IMR-90 (cell line): Measurements from ENCODE around the gene ABAT. TPM values are rescaled to one million over a fixed set of nuclear protein-coding genes. Genes with fewer than 3 reads are reported as not detected.

Experiments used
- ATAC-seq: fragments of 200-7000 bp; cut with Tn5 transposase; 2 replicates; pipeline ENCODE4 v1.9.1; 2020; ENCODE audit warnings: low read depth, mild to moderate bottlenecking, moderate library complexity
- BruUV-seq: library from RNA; stranded (reverse); fragments of 400-500 nt; replicated peaks from 2 replicates; lab custom pipeline; 2021; lab: Mats Ljungman, UMichigan
- CTCF ChIA-PET: fragments of 300-600 bp; formaldehyde crosslinking; extraction: SDS; loops from one replicate; lab custom pipeline; 2021; ENCODE audit warnings: antibody characterized with exemption; lab: Yijun Ruan, JAX
- POLR2A ChIA-PET: fragments of 300-600 bp; sonication (Branson Sonifier 250); formaldehyde crosslinking; loops from one replicate; lab custom pipeline; 2022; ENCODE audit warnings: antibody characterized with exemption; ENCODE audit not compliant: unreplicated experiment; lab: Charles Lee
- DNase-seq: peaks from one replicate; pipeline ENCODE4 v3.0.0; 2013
- H2AFZ ChIP-seq: replicated peaks from 2 replicates; pipeline ENCODE3; 2013; ENCODE audit warnings: low read length, mild to moderate bottlenecking; ENCODE audit not compliant: poor library complexity
- H2AK5ac ChIP-seq: 2 replicates; pipeline ENCODE4 v1.6.1; 2013; ENCODE audit warnings: low read depth, low read length, inconsistent platforms
- H2AK9ac ChIP-seq: replicated peaks from 2 replicates; pipeline ENCODE3; 2013; ENCODE audit warnings: mild to moderate bottlenecking, low read depth, low read length, moderate library complexity; ENCODE audit not compliant: poor library complexity
- H2BK120ac ChIP-seq: 2 replicates; pipeline ENCODE4 v1.6.1; 2013; ENCODE audit warnings: low read depth, low read length, inconsistent platforms
- H2BK15ac ChIP-seq: 3 replicates; pipeline ENCODE4 v1.6.1; 2013; ENCODE audit warnings: low read depth, low read length, inconsistent platforms
- H2BK20ac ChIP-seq: 2 replicates; pipeline ENCODE4 v1.6.1; 2013; ENCODE audit warnings: low read depth, mild to moderate bottlenecking, inconsistent platforms, low read length, moderate library complexity
- H2BK5ac ChIP-seq: 2 replicates; pipeline ENCODE4 v1.6.1; 2013; ENCODE audit warnings: mild to moderate bottlenecking, low read depth, low read length, inconsistent platforms; ENCODE audit not compliant: poor library complexity, severe bottlenecking
- H3K14ac ChIP-seq: replicated peaks from 2 replicates; pipeline ENCODE4 v1.6.1; 2013; ENCODE audit warnings: low read depth, low read length, inconsistent platforms
- H3K18ac ChIP-seq: 2 replicates; pipeline ENCODE4 v1.6.1; 2013; ENCODE audit warnings: low read depth, low read length, control low read depth
- H3K23ac ChIP-seq: 2 replicates; pipeline ENCODE4 v1.6.1; 2013; ENCODE audit warnings: low read depth, low read length, inconsistent platforms
- H3K27ac ChIP-seq: 2 replicates; pipeline ENCODE4 v1.5.1; 2013; ENCODE audit warnings: mild to moderate bottlenecking, control low read depth, low read length; ENCODE audit not compliant: insufficient read depth
- H3K27me3 ChIP-seq: 2 replicates; pipeline ENCODE4 v1.6.1; 2013; ENCODE audit warnings: low read length; ENCODE audit not compliant: control insufficient read depth, insufficient read depth
- H3K36me3 ChIP-seq: 2 replicates; pipeline ENCODE4 v1.6.1; 2013; ENCODE audit warnings: low read length, mixed read lengths; ENCODE audit not compliant: control insufficient read depth, insufficient read depth
- H3K4ac ChIP-seq: 2 replicates; pipeline ENCODE4 v1.6.1; 2013; ENCODE audit warnings: low read depth, low read length, inconsistent platforms
- H3K4me1 ChIP-seq: 2 replicates; pipeline ENCODE4 v1.6.1; 2013; ENCODE audit warnings: low read length, mixed read lengths; ENCODE audit not compliant: control insufficient read depth, insufficient read depth
- H3K4me2 ChIP-seq: 2 replicates; pipeline ENCODE4 v1.6.1; 2013; ENCODE audit warnings: low read depth, mild to moderate bottlenecking, control low read depth, low read length, moderate library complexity
- H3K4me3 ChIP-seq: 2 replicates; pipeline ENCODE4 v1.5.1; 2013; ENCODE audit warnings: low read depth, mild to moderate bottlenecking, control low read depth, low read length, moderate library complexity; ENCODE audit not compliant: insufficient read depth
- H3K56ac ChIP-seq: 2 replicates; pipeline ENCODE4 v1.6.1; 2013; ENCODE audit warnings: low read length, inconsistent platforms; ENCODE audit not compliant: insufficient read depth; ENCODE audit errors: extremely low read depth
- H3K79me1 ChIP-seq, 2 experiments: 2 replicates each; pipeline ENCODE4 v1.6.1; 2013; ENCODE audit warnings: low read length in 2 of 2, inconsistent platforms in 1 of 2, low read depth in 1 of 2
- H3K9ac ChIP-seq: 2 replicates; pipeline ENCODE4 v1.6.1; 2013; ENCODE audit warnings: low read depth, low read length, control low read depth
- H3K9me1 ChIP-seq: 2 replicates; pipeline ENCODE4 v1.6.1; 2013; ENCODE audit warnings: low read length, inconsistent platforms; ENCODE audit not compliant: insufficient read depth
- H3K9me3 ChIP-seq: 2 replicates; pipeline ENCODE4 v1.6.1; 2013; ENCODE audit warnings: low read length; ENCODE audit not compliant: control insufficient read depth, insufficient read depth
- H4K20me1 ChIP-seq: 2 replicates; pipeline ENCODE4 v1.6.1; 2013; ENCODE audit warnings: low read length, inconsistent platforms; ENCODE audit not compliant: insufficient read depth
- H4K5ac ChIP-seq: 2 replicates; pipeline ENCODE4 v1.6.1; 2013; ENCODE audit warnings: mild to moderate bottlenecking, low read depth, low read length, control low read depth
- H4K8ac ChIP-seq, 2 experiments: 2 replicates each; pipeline ENCODE4 v1.6.1; 2013; ENCODE audit warnings: low read depth in 2 of 2, low read length in 2 of 2, control low read depth in 1 of 2, inconsistent platforms in 1 of 2
- H4K91ac ChIP-seq: 2 replicates; pipeline ENCODE4 v1.6.1; 2013; ENCODE audit warnings: low read depth, low read length, inconsistent platforms; ENCODE audit not compliant: insufficient read depth
- BHLHE40 ChIP-seq: fragments of 150-350 bp; IDR thresholded peaks from 2 replicates; pipeline ENCODE4 v1.6.1; 2016; ENCODE audit warnings: mild to moderate bottlenecking, low read depth, low read length
- CEBPB ChIP-seq: IDR thresholded peaks from 2 replicates; pipeline ENCODE4 v1.6.1; 2012; ENCODE audit warnings: low read depth, low read length, improper control_type of control experiment
- CHD1 ChIP-seq: IDR thresholded peaks from 2 replicates; pipeline ENCODE4 v1.6.1; 2012; ENCODE audit warnings: low read depth, low read length, improper control_type of control experiment
- CTCF ChIP-seq: conservative IDR thresholded peaks from 2 replicates; pipeline ENCODE4 v1.5.1; 2012; ENCODE audit warnings: mild to moderate bottlenecking, low read depth, low read length, improper control_type of control experiment
- ELK1 ChIP-seq: fragments of 150-350 bp; IDR thresholded peaks from 2 replicates; pipeline ENCODE4 v1.6.1; 2016; ENCODE audit warnings: low read depth, mild to moderate bottlenecking, low read length, moderate library complexity, borderline replicate concordance
- FOS ChIP-seq: fragments of 150-350 bp; IDR thresholded peaks from 2 replicates; pipeline ENCODE4 v1.6.1; 2016; ENCODE audit warnings: low read depth, low read length
- MAFK ChIP-seq: IDR thresholded peaks from 2 replicates; pipeline ENCODE4 v1.6.1; 2012; ENCODE audit warnings: low read depth, low read length, improper control_type of control experiment
- MAZ ChIP-seq: IDR thresholded peaks from 2 replicates; pipeline ENCODE4 v1.6.1; 2012; ENCODE audit warnings: low read depth, mild to moderate bottlenecking, low read length, improper control_type of control experiment, moderate library complexity, borderline replicate concordance
- MXI1 ChIP-seq: IDR thresholded peaks from 2 replicates; pipeline ENCODE4 v1.6.1; 2012; ENCODE audit warnings: low read depth, mild to moderate bottlenecking, low read length, moderate library complexity, borderline replicate concordance
- NFE2L2 ChIP-seq: fragments of 150-350 bp; IDR thresholded peaks from 2 replicates; pipeline ENCODE4 v1.6.1; 2016; ENCODE audit warnings: low read depth, mild to moderate bottlenecking, low read length
- POLR2A ChIP-seq: IDR thresholded peaks from 2 replicates; pipeline ENCODE4 v1.6.1; 2012; ENCODE audit warnings: mild to moderate bottlenecking, low read depth, low read length
- RAD21 ChIP-seq: IDR thresholded peaks from 2 replicates; pipeline ENCODE4 v1.6.1; 2012; ENCODE audit warnings: low read length, improper control_type of control experiment
- RCOR1 ChIP-seq: IDR thresholded peaks from 2 replicates; pipeline ENCODE4 v1.6.1; 2012; ENCODE audit warnings: mild to moderate bottlenecking, low read length, improper control_type of control experiment; ENCODE audit not compliant: insufficient replicate concordance
- RFX5 ChIP-seq: IDR thresholded peaks from 2 replicates; pipeline ENCODE4 v1.8.0; 2012; ENCODE audit warnings: low read depth, mild to moderate bottlenecking, low read length, moderate library complexity
- SMC3 ChIP-seq: fragments of 150-350 bp; IDR thresholded peaks from 2 replicates; pipeline ENCODE4 v1.6.1; 2016; ENCODE audit warnings: low read depth, mild to moderate bottlenecking, antibody characterized with exemption, low read length, moderate library complexity
- USF2 ChIP-seq: fragments of 150-350 bp; IDR thresholded peaks from 2 replicates; pipeline ENCODE4 v1.6.1; 2017; ENCODE audit warnings: mild to moderate bottlenecking, antibody characterized with exemption, low read length, low read depth
- WGBS, 2 experiments: methylation state at CpG; one replicate each; pipeline versions ENCODE4 v1.1.5 to v1.1.7; 2013; ENCODE audit warnings: missing lambda C conversion rate in 2 of 2; ENCODE audit not compliant: insufficient read length in 1 of 2; ENCODE audit errors: extremely low coverage in 2 of 2; 5-methylcytosine and 5-hydroxymethylcytosine counted together
- dilution Hi-C: fragments of 300-500 bp; cut with HindIII; formaldehyde crosslinking; loops from one replicate; pipeline ENCODE4 v1.14.3; 2018; ENCODE audit warnings: low sequenced_read_pairs; ENCODE audit not compliant: unreplicated experiment
- in situ Hi-C: fragments of 300-500 bp; cut with MboI; formaldehyde crosslinking; loops from 3 replicates; pipeline ENCODE4 v1.14.3; 2019; ENCODE audit warnings: low sequenced_read_pairs, inconsistent platforms, mixed read lengths
- intact Hi-C: fragments of 100-400 bp; cut with micrococcal nuclease; formaldehyde crosslinking; loops from 2 replicates; pipeline ENCODE4 v1.10.0; 2022
- polyA plus RNA-seq, 3 experiments: library from polyadenylated mRNA; depleted of rRNA; stranded (reverse); fragments of >200 nt; gene quantifications; 2 replicates each; pipeline ENCODE4 v1.2.3, GENCODE V29; 2012; ENCODE audit warnings: low replicate concordance in 1 of 3
- total RNA-seq: library from RNA; depleted of rRNA; stranded (reverse); fragments of >200 nt; gene quantifications from 2 replicates; pipeline ENCODE4 v1.2.3, GENCODE V29; 2012

Gene ABAT
- total and polyA plus RNA-seq, 2 of the 4 experiments (the other 2 are of a cell fraction) = 4.5 to 6.9 TPM

- intact Hi-C loops (no loop called here), in situ Hi-C loops (no loop called here), dilution Hi-C loops (no loop called here)
- Histone ChIP-seq H3K9ac (no peak overlapping the region), H3K9me1 (no peaks in the 10 kb centered on the region), H2BK120ac (no peak overlapping the region), H3K14ac (no peak overlapping the region), H3K4me2 (no peak overlapping the region), H3K4ac (no peak overlapping the region), H2BK15ac (no peak overlapping the region), H4K5ac (no peak overlapping the region), H4K8ac (no peak overlapping the region), H2BK5ac (no peak overlapping the region), H4K20me1 (no peaks in the 10 kb centered on the region), H2AK5ac (no peak overlapping the region), H3K4me1 (no peaks in the 10 kb centered on the region), H3K9me3 (no peaks in the 10 kb centered on the region), H3K27ac (no peak overlapping the region), H3K18ac (no peak overlapping the region), H3K56ac (no peak overlapping the region), H3K36me3 (peaks cover 4% of the 10 kb centered on the region; the same call in 1 of the 2 replicates), H2BK20ac (no peak overlapping the region), H4K91ac (no peak overlapping the region), H3K4me3 (no peak overlapping the region), H3K79me1 (no peaks in the 10 kb centered on the region), H2AK9ac (no peak overlapping the region), H3K27me3 (peaks cover 2% of the 10 kb centered on the region; the same call in 1 of the 2 replicates), H2AFZ (no peak overlapping the region), H3K23ac (no peak overlapping the region)
- WGBS, 2 experiments = 43% methylated on average over 3 of the region's 18 CpGs; no CpG with 5 or more reads in 1 of the 2 experiments
- POLR2A ChIA-PET = no interaction called here
- DNase-seq (no peak), ATAC-seq (no peak)
- CTCF ChIA-PET = no interaction called here
- BruUV-seq = no TSS peak
- TF ChIP-seq POLR2A (no peak), CEBPB (no peak), CTCF (no peak), FOS (no peak), RAD21 (no peak), RCOR1 (no peak), MAZ (no peak), NFE2L2 (no peak), USF2 (no peak), MAFK (no peak), ELK1 (no peak), MXI1 (no peak), CHD1 (no peak), BHLHE40 (no peak), RFX5 (no peak), SMC3 (no peak)
Measured at GRCh38 chr16:8764525-8765250, 90.3 kb downstream of the ABAT start.
